GM23248 (cell line): ENCODE measurements around the gene IDH3G. TPM values are rescaled to one million over a fixed set of nuclear protein-coding genes. Genes with fewer than 3 reads are reported as not detected.

Experiments
- DNase-seq: peaks from one replicate; pipeline ENCODE4 v3.0.0-alpha.2; 2015
- H2AFZ ChIP-seq: fragments of 200-600 bp; sonication (generic); 2 replicates; pipeline ENCODE4 v1.6.1; 2016; ENCODE audit warnings: antibody characterized with exemption
- H3F3A ChIP-seq: fragments of 200-600 bp; sonication (generic); 2 replicates; pipeline ENCODE4 v1.6.1; 2016; ENCODE audit warnings: mild to moderate bottlenecking, antibody characterized with exemption, mixed run types; ENCODE audit not compliant: insufficient read depth
- H3K27ac ChIP-seq: fragments of 200-600 bp; sonication (generic); 2 replicates; pipeline ENCODE4 v1.5.1; 2016; ENCODE audit warnings: mild to moderate bottlenecking
- H3K27me3 ChIP-seq: fragments of 200-600 bp; sonication (generic); replicated peaks from 2 replicates; pipeline ENCODE4 v1.6.1; 2016; ENCODE audit warnings: mild to moderate bottlenecking; ENCODE audit not compliant: insufficient read depth
- H3K36me3 ChIP-seq: fragments of 200-600 bp; sonication (generic); 2 replicates; pipeline ENCODE4 v1.6.1; 2016; ENCODE audit warnings: low read depth, mild to moderate bottlenecking
- H3K4me1 ChIP-seq: fragments of 200-600 bp; sonication (generic); 2 replicates; pipeline ENCODE4 v1.6.1; 2016; ENCODE audit warnings: mild to moderate bottlenecking; ENCODE audit not compliant: insufficient read depth
- H3K4me2 ChIP-seq: fragments of 200-600 bp; sonication (generic); one replicate; pipeline ENCODE4 v1.6.1; 2016; ENCODE audit warnings: mild to moderate bottlenecking; ENCODE audit not compliant: unreplicated experiment
- H3K4me3 ChIP-seq: fragments of 200-600 bp; sonication (generic); 2 replicates; pipeline ENCODE4 v1.5.1; 2016; ENCODE audit warnings: mild to moderate bottlenecking
- H3K79me2 ChIP-seq: fragments of 200-600 bp; sonication (generic); 2 replicates; pipeline ENCODE4 v1.6.1; 2016; ENCODE audit warnings: mild to moderate bottlenecking; ENCODE audit not compliant: insufficient read depth
- H3K9ac ChIP-seq: fragments of 200-600 bp; sonication (generic); 2 replicates; pipeline ENCODE4 v1.6.1; 2016; ENCODE audit warnings: mild to moderate bottlenecking
- H3K9me2 ChIP-seq: fragments of 200-600 bp; sonication (generic); 2 replicates; pipeline ENCODE4 v1.6.1; 2016; ENCODE audit warnings: mixed run types, mild to moderate bottlenecking, moderate library complexity; ENCODE audit not compliant: insufficient read depth
- H3K9me3 ChIP-seq: fragments of 200-600 bp; sonication (generic); one replicate; pipeline ENCODE4 v1.6.1; 2017; ENCODE audit warnings: low read depth
- H4K20me1 ChIP-seq: fragments of 200-600 bp; sonication (generic); 2 replicates; pipeline ENCODE4 v1.6.0; 2016; ENCODE audit not compliant: insufficient read depth
- EZH2 ChIP-seq: fragments of 200-600 bp; sonication (generic); IDR thresholded peaks from 2 replicates; pipeline ENCODE4 v1.6.1; 2018; ENCODE audit warnings: antibody characterized with exemption, mild to moderate bottlenecking; ENCODE audit not compliant: insufficient read depth, poor library complexity, severe bottlenecking
- EZH2phosphoT487 ChIP-seq: fragments of 200-600 bp; sonication (generic); IDR thresholded peaks from 2 replicates; pipeline ENCODE4 v1.6.1; 2018; ENCODE audit warnings: antibody characterized with exemption, moderate library complexity, mild to moderate bottlenecking, low read depth; ENCODE audit not compliant: insufficient read depth
- WGBS, 2 experiments: methylation state at CpG; one replicate each; pipeline ENCODE4 v1.1.6; 2015 to 2017; ENCODE audit warnings: low lambda C conversion rate in 2 of 2, low coverage in 1 of 2; ENCODE audit errors: missing lambda C conversion rate in 2 of 2; 5-methylcytosine and 5-hydroxymethylcytosine counted together
- in situ Hi-C: fragments of 300-500 bp; cut with MboI; formaldehyde crosslinking; loops from 2 replicates; pipeline ENCODE4 v1.15.0; 2020
- polyA plus RNA-seq: library from polyadenylated mRNA; unstranded; fragments of >200 nt; fragmentation: Nextera tagmentation; extraction: Ambion mirVana; gene quantifications from 2 replicates; pipeline ENCODE4 v1.2.1, GENCODE V29; 2016
- total RNA-seq: library from RNA; depleted of rRNA; stranded (reverse); fragments of >200 nt; shearing (Covaris generic); gene quantifications from 2 replicates; pipeline ENCODE4 v1.2.3, GENCODE V29; 2014

IDH3G gene
- total and polyA plus RNA-seq, 2 experiments from 2014 or later = 83.2 to 88.2 TPM

GRCh38 chrX:153800746-153801145, 6.6 kb upstream of the IDH3G start:
- Histone ChIP-seq H3F3A (no peaks in the 10 kb centered on the region), H3K36me3 (no peaks in the 10 kb centered on the region), H3K9me2 (no peaks in the 10 kb centered on the region), H3K27me3 (no peaks in the 10 kb centered on the region), H3K79me2 (peaks cover 14% of the 10 kb centered on the region), H3K9me3 (no peaks in the 10 kb centered on the region), H2AFZ (no peak overlapping the region), H3K9ac (no peak overlapping the region), H3K4me3 (no peak overlapping the region), H3K4me1 (no peaks in the 10 kb centered on the region), H3K27ac (no peak overlapping the region), H4K20me1 (no peaks in the 10 kb centered on the region), H3K4me2 (no peak overlapping the region)
- in situ Hi-C loops = no loop called here
- no peak for DNase-seq
- TF ChIP-seq EZH2 (no peak), EZH2phosphoT487 (no peak)
- WGBS, 2 experiments = 15 to 22% methylated on average over 2 to 7 of the region's 7 CpGs

- Histone ChIP-seq H3K9ac (no peak overlapping the region), H3K27me3 (no peaks in the 10 kb centered on the region), H3K79me2 (peaks cover 19% of the 10 kb centered on the region), H3K4me3 (no peak overlapping the region), H3K4me2 (no peak overlapping the region), H3K36me3 (no peaks in the 10 kb centered on the region), H4K20me1 (no peaks in the 10 kb centered on the region), H3K4me1 (no peaks in the 10 kb centered on the region), H3K9me3 (no peaks in the 10 kb centered on the region), H3K27ac (no peak overlapping the region), H2AFZ (no peak overlapping the region), H3F3A (no peaks in the 10 kb centered on the region), H3K9me2 (no peaks in the 10 kb centered on the region)
- 100% methylated on average over 5 to 9 of the region's 16 CpGs for WGBS, 2 experiments
- TF ChIP-seq EZH2 (no peak), EZH2phosphoT487 (no peak)
- no peak for DNase-seq
- in situ Hi-C loops = no loop called here
Measured at GRCh38 chrX:153800177-153800722, 6.1 kb upstream of the IDH3G start.

GRCh38 chrX:153799326-153799725, 5.2 kb upstream of the IDH3G start:
- in situ Hi-C loops = no loop called here
- DNase-seq = no peak
- TF ChIP-seq EZH2phosphoT487 = no peak
- TF ChIP-seq EZH2 = no peak
- no peak overlapping the region for H3K27ac ChIP-seq
- H3K9ac ChIP-seq = no peak overlapping the region
- no peaks in the 10 kb centered on the region for H3K36me3 ChIP-seq
- WGBS, 2 experiments = 79 to 85% methylated on average over 3 to 5 of the region's 5 CpGs
- H3K9me2 ChIP-seq = no peaks in the 10 kb centered on the region
- no peak overlapping the region for H3K4me2 ChIP-seq
- peaks cover 27% of the 10 kb centered on the region for H3K79me2 ChIP-seq
- no peak overlapping the region for H3K4me3 ChIP-seq
- no peaks in the 10 kb centered on the region for H3K9me3 ChIP-seq
- H4K20me1 ChIP-seq = no peaks in the 10 kb centered on the region
- H2AFZ ChIP-seq = no peak overlapping the region
- H3F3A ChIP-seq = no peaks in the 10 kb centered on the region
- no peaks in the 10 kb centered on the region for H3K27me3 ChIP-seq
- H3K4me1 ChIP-seq = no peaks in the 10 kb centered on the region

- Histone ChIP-seq H3K9me3 (no peaks in the 10 kb centered on the region), H3K4me2 (no peak overlapping the region), H2AFZ (no peak overlapping the region), H3K27ac (no peak overlapping the region), H3K9ac (no peak overlapping the region), H3K36me3 (no peaks in the 10 kb centered on the region), H3K9me2 (no peaks in the 10 kb centered on the region), H4K20me1 (no peaks in the 10 kb centered on the region), H3F3A (no peaks in the 10 kb centered on the region), H3K27me3 (no peaks in the 10 kb centered on the region), H3K79me2 (peaks cover 40% of the 10 kb centered on the region), H3K4me3 (no peak overlapping the region), H3K4me1 (no peaks in the 10 kb centered on the region)
- no peak for DNase-seq
- WGBS, 2 experiments = 87 to 90% methylated on average over 6 to 8 of the region's 15 CpGs
- TF ChIP-seq EZH2 (no peak), EZH2phosphoT487 (no peak)
- in situ Hi-C loops = no loop called here
Measured at GRCh38 chrX:153797415-153798015, 3.3 kb upstream of the IDH3G start.
